ENCODE measurements around the gene ANP32E. TPM values are rescaled to one million over a fixed set of nuclear protein-coding genes. Genes with fewer than 3 reads are reported as not detected.
A peak's percentile ranks its signal among the peaks of the same experiment; 100 is the strongest.

Gene ANP32E
- total and polyA plus RNA-seq, 10 donors, result 24.6 to 44.0 (median 35.1) TPM

DNA sequence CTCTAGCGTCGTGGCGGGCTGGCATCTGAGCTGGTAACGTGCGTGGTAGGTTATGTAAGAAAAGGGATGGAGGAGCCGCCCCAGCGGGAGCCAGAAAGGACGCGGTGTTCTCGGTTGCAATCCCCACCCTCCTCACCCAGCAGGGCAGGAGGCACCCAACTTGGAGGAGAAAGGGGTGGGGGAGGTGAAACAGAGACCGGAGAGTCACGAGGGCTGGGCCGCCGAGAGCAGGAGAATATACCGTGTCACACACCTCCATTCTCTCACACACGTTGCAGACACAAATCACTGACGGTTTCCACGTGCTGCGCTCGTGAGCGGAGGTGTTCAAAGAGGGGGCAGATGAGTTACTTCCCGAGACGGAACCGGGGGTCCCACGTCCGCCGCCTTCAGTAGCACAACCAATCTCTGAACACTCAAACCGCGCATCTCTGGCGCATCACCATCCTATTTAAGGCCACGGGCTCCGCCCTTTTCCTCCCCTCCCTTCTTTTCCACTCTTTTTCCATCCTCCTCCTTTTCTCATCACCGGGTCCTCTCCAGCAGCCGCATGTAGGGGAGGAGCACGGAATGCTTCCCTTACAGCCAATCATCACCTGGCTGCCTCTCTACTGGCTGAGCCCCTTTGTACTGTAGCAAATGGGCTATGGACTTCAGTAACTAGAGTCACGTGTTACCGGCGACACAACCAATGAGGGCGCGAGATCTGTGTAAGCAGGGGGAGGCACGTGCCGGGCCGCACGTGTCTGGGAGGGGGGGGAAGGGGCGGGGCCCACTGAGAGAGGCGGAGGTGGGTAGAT is 46.0 kb upstream of the ANP32E start, which contains the start of gene CIART:
Gene CIART, plus strand, starts transcription at position 797 of the 800 bp plus-strand sequence. CDS start 714 bp downstream, outside the sequence.
- Histone ChIP-seq H3K27me3 (replicated peaks in 1 of 7) (peaks cover 0 to 12% (median 0%) of the 10 kb centered on the region in 7 donors), H3K9me3 (no peaks in the 10 kb centered on the region), H3K27ac (peak within 1 kb of the TSS; percentile 41 to 77 (median 70)), H3K4me3 (peak within 1 kb of the TSS; percentile 32 to 77 (median 54)), H3K4me1 (peaks cover 4 to 30% (median 24%) of the 10 kb centered on the region in 6 donors), H3K36me3 (peaks cover 0 to 17% (median 0%) of the 10 kb centered on the region in 6 donors)
- 1 to 2% (median 2%) methylated on average over 46 of the region's 46 CpGs for WGBS, 5 donors
- TF ChIP-seq, protein P1, sequence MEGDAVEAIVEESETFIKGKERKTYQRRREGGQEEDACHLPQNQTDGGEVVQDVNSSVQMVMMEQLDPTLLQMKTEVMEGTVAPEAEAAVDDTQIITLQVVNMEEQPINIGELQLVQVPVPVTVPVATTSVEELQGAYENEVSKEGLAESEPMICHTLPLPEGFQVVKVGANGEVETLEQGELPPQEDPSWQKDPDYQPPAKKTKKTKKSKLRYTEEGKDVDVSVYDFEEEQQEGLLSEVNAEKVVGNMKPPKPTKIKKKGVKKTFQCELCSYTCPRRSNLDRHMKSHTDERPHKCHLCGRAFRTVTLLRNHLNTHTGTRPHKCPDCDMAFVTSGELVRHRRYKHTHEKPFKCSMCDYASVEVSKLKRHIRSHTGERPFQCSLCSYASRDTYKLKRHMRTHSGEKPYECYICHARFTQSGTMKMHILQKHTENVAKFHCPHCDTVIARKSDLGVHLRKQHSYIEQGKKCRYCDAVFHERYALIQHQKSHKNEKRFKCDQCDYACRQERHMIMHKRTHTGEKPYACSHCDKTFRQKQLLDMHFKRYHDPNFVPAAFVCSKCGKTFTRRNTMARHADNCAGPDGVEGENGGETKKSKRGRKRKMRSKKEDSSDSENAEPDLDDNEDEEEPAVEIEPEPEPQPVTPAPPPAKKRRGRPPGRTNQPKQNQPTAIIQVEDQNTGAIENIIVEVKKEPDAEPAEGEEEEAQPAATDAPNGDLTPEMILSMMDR (IDR thresholded peaks at IDR 0.05 in 8 of 11, conservative IDR thresholded peaks at IDR 0.05 in 3 of 11), result no peak
- TF ChIP-seq POLR2A (IDR thresholded peaks at IDR 0.05) (no peak), POLR2AphosphoS5 (IDR thresholded peaks at IDR 0.05) (peak in 2 of 3 donors; percentile 39 to 60)
- intact Hi-C loops (cut with DNase I; ENCODE audit: low total_unique reads), result no loop called here
- DNase-seq, result peak; percentile 93

DNA sequence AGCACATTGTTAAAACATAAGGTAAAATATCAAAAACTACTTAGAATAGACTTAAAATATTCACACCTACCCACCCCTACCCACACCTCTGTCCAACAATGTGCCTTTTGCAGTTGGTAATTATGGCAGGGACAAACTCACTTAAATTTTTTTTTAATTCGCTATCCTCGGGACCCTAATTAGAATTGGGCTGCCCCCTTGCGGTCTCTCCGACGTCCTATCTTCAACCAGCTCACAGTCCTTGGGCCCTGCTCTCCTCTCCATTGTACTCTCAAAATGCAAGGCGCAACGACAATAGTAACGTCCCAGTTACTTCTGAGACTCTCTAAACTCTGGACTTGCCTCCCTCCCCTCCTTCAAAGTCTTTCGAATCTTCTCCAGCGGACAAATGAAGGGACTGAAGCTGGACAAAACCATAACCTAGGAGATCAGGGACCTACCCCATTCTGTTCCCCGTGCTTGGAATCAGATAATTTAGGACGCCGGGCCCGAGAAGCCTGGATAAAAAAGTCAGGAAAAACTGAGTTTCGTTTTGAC is 45.4 kb upstream of the ANP32E start:
- Histone ChIP-seq H3K36me3 (peaks cover 0 to 24% (median 0%) of the 10 kb centered on the region in 6 donors), H3K4me3 (peak overlapping the region; percentile 32 to 77 (median 54)), H3K27me3 (replicated peaks in 1 of 7) (peaks cover 0 to 12% (median 0%) of the 10 kb centered on the region in 7 donors), H3K9me3 (no peaks in the 10 kb centered on the region), H3K4me1 (peaks cover 4 to 30% (median 24%) of the 10 kb centered on the region in 6 donors), H3K27ac (peak overlapping the region; percentile 41 to 77 (median 70))
- no peak for TF ChIP-seq POLR2A (IDR thresholded peaks at IDR 0.05)
- TF ChIP-seq POLR2AphosphoS5 (IDR thresholded peaks at IDR 0.05), result no peak
- TF ChIP-seq, protein P1 (IDR thresholded peaks at IDR 0.05 in 8 of 11, conservative IDR thresholded peaks at IDR 0.05 in 3 of 11), result peak; percentile 49 to 82 (median 69)
- intact Hi-C loops (cut with DNase I; ENCODE audit: low total_unique reads), result no loop called here
- 3 to 5% (median 4%) methylated on average over 15 of the region's 15 CpGs for WGBS, 5 donors
- peak; percentile 84 for DNase-seq

DNA sequence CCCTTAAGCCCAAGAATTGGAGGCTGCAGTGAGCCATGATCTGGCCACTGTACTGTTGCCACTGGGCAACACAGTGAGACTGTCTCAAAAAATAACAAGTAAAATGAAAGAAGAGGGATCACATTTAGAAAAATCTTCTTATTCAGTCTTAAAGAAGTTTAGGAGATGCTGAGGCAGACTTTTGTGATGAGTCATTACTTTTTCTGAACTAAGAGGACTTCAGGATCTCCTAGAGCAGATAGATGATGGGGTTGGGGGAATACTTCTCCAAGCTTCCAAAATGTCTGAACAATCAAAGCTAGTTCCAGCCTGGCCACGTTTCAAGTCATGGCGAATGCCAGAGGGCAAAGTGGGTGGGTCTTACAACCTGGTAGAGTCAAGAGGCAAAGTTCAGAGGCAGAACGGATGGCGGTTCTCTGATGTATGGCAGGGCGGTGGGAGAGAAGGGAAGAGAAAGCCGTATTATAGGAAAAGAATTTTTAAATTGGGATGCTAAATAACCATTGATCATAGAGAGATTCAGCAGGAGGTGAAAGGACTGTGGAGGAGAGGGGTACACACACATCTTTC is 44.3 kb upstream of the ANP32E start:
- WGBS, 5 donors, result 80 to 93% (median 89%) methylated on average over 6 of the region's 6 CpGs
- DNase-seq, result no peak
- no peak for TF ChIP-seq POLR2AphosphoS5 (IDR thresholded peaks at IDR 0.05)
- H3K27ac ChIP-seq, result peak overlapping the region in 1 of 8 donors; percentile 71
- H3K9me3 ChIP-seq, result no peaks in the 10 kb centered on the region
- peaks cover 0 to 12% (median 0%) of the 10 kb centered on the region in 7 donors for H3K27me3 ChIP-seq (replicated peaks in 1 of 7)
- H3K4me1 ChIP-seq, result peaks cover 4 to 30% (median 24%) of the 10 kb centered on the region in 6 donors
- intact Hi-C loops (cut with DNase I; ENCODE audit: low total_unique reads), result no loop called here
- H3K4me3 ChIP-seq, result no peak overlapping the region
- H3K36me3 ChIP-seq, result peaks cover 0 to 31% (median 0%) of the 10 kb centered on the region in 6 donors

DNA sequence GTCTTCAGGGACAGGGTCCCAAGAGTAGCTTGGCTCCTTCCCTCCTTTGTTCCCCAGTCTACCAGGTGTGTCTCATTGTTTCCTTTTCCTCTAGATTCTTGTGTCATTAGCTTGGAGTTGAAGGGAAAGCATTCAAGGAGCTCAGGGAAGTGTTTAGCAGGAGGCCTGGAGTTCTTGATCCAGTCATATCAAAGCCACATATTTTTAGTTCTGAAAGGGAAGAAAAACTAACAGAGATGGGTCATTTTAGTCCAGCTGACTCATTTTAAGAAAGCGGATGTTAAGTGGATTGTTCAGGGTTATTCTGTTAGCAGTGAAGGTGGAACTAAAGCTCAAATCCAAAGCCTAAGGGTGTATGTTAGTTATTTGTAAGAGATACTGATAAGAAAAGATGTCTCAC is 37.4 kb upstream of the ANP32E start:
- H3K4me3 ChIP-seq, result peak overlapping the region in 3 of 8 donors; percentile 19 to 51 (median 36)
- peaks cover 0 to 23% (median 0%) of the 10 kb centered on the region in 6 donors for H3K36me3 ChIP-seq
- H3K27ac ChIP-seq, result peak overlapping the region in 7 of 8 donors; percentile 4 to 72 (median 69)
- TF ChIP-seq, protein P1 (IDR thresholded peaks at IDR 0.05 in 8 of 11, conservative IDR thresholded peaks at IDR 0.05 in 3 of 11), result no peak
- TF ChIP-seq POLR2A (IDR thresholded peaks at IDR 0.05), result no peak
- no peak for TF ChIP-seq POLR2AphosphoS5 (IDR thresholded peaks at IDR 0.05)
- intact Hi-C loops (cut with DNase I; ENCODE audit: low total_unique reads), result no loop called here
- H3K4me1 ChIP-seq, result peaks cover 11 to 39% (median 23%) of the 10 kb centered on the region in 6 donors
- DNase-seq, result no peak
- H3K27me3 ChIP-seq (replicated peaks in 1 of 7), result no peaks in the 10 kb centered on the region
- WGBS, 5 donors, result 54 to 74% (median 65%) methylated on average over 1 of the region's 1 CpG
- no peaks in the 10 kb centered on the region for H3K9me3 ChIP-seq

Measured in spleen (tissue), 11 donors.